HEK293T (cell line): ENCODE data around the gene PLOD2.
"Not testable (repeated sequence)": the region's sequence is repeated elsewhere in the genome, so short reads cannot be mapped to it uniquely, and the experiment has no call there.

Experiments used
- CTCF ChIA-PET: fragments of 350-600 bp; formaldehyde crosslinking; extraction: SDS; loops from one replicate; lab custom pipeline; 2021; ENCODE audit warnings: antibody characterized with exemption, inconsistent platforms; lab: Yijun Ruan, JAX
- POLR2A ChIA-PET: fragments of 350-600 bp; formaldehyde crosslinking; extraction: SDS; loops from one replicate; lab custom pipeline; 2020; ENCODE audit warnings: antibody characterized with exemption, inconsistent platforms; lab: Yijun Ruan, JAX
- DNase-seq: peaks from one replicate; pipeline ENCODE4 v3.0.0; 2012; ENCODE audit warnings: mixed read lengths; ENCODE audit errors: extremely low spot score
- ARNT ChIP-seq: fragments of 450-650 bp; IDR thresholded peaks from 2 replicates; pipeline ENCODE4 v1.6.1; 2017; ENCODE audit warnings: mild to moderate bottlenecking
- BHLHE40 ChIP-seq: fragments of 450-650 bp; IDR thresholded peaks from 2 replicates; pipeline ENCODE4 v1.6.1; 2016; ENCODE audit warnings: mild to moderate bottlenecking, moderate library complexity, borderline replicate concordance
- CTBP1 ChIP-seq: fragments of 450-650 bp; IDR thresholded peaks from 2 replicates; pipeline ENCODE4 v1.6.1; 2016; ENCODE audit warnings: borderline replicate concordance
- ELF4 ChIP-seq: fragments of 450-650 bp; IDR thresholded peaks from 2 replicates; pipeline ENCODE4 v1.6.1; 2017; ENCODE audit warnings: antibody characterized with exemption
- FOXA1 ChIP-seq: fragments of 450-650 bp; IDR thresholded peaks from 2 replicates; pipeline ENCODE4 v1.6.1; 2016; ENCODE audit warnings: mild to moderate bottlenecking
- FOXK2 ChIP-seq: fragments of 450-650 bp; IDR thresholded peaks from 2 replicates; pipeline ENCODE4 v1.6.1; 2016; ENCODE audit warnings: mild to moderate bottlenecking
- FOXM1 ChIP-seq: fragments of 450-650 bp; IDR thresholded peaks from 2 replicates; pipeline ENCODE4 v1.6.1; 2017; ENCODE audit warnings: mild to moderate bottlenecking, borderline replicate concordance
- HDGF ChIP-seq: fragments of 450-650 bp; IDR thresholded peaks from 2 replicates; pipeline ENCODE4 v1.6.1; 2017; ENCODE audit warnings: antibody characterized with exemption, borderline replicate concordance
- L3MBTL2 ChIP-seq: fragments of 450-650 bp; conservative IDR thresholded peaks from 2 replicates; pipeline ENCODE4 v1.6.1; 2016; ENCODE audit warnings: mild to moderate bottlenecking
- LEF1 ChIP-seq: fragments of 450-650 bp; IDR thresholded peaks from 2 replicates; pipeline ENCODE4 v1.6.1; 2017; ENCODE audit warnings: mild to moderate bottlenecking, borderline replicate concordance
- NFRKB ChIP-seq: fragments of 450-650 bp; IDR thresholded peaks from 2 replicates; pipeline ENCODE4 v1.6.1; 2016; ENCODE audit warnings: mild to moderate bottlenecking, moderate library complexity
- PKNOX1 ChIP-seq: fragments of 450-650 bp; IDR thresholded peaks from 2 replicates; pipeline ENCODE4 v1.6.1; 2016
- SP1 ChIP-seq: fragments of 450-650 bp; IDR thresholded peaks from 2 replicates; pipeline ENCODE4 v1.6.1; 2017
- SUZ12 ChIP-seq: fragments of 450-650 bp; IDR thresholded peaks from 2 replicates; pipeline ENCODE4 v1.6.1; 2016; ENCODE audit warnings: mild to moderate bottlenecking
- TARDBP ChIP-seq: fragments of 450-650 bp; IDR thresholded peaks from 2 replicates; pipeline ENCODE4 v1.6.1; 2016
- ZNF384 ChIP-seq: fragments of 450-650 bp; IDR thresholded peaks from 2 replicates; pipeline ENCODE4 v1.6.1; 2016

PLOD2 gene

DNA sequence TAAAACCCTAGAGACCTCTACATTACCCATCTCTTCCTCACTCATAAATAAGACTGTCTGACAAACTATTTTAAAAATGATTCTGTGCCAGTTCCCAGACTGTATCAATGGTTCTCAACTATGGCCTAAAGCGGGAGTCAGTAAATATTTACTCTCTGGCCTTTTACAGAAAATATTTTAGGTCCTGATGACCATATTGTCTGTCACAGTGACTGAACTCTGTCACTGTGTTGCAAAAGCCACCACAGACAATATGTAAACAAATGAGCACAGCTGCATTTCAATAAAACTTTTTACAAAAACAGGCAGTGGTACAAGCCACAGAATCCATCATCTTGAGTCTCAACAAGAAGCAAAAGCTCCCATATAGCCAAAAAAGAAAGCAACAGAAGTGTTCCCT lies 45.4 kb downstream of the PLOD2 start:
- TF ChIP-seq CTBP1 (no peak), FOXM1 (no peak), BHLHE40 (no peak), LEF1 (no peak), ARNT (no peak), HDGF (no peak), SP1 (no peak), PKNOX1 (no peak), TARDBP (no peak), ELF4 (no peak), SUZ12 (no peak), FOXK2 (no peak), L3MBTL2 (no peak), ZNF384 (no peak), NFRKB (no peak)
- DNase-seq, result no peak
- ChIA-PET POLR2A (no interaction called here), CTCF (no interaction called here)

- POLR2A ChIA-PET, CTCF ChIA-PET, DNase-seq: not testable (repeated sequence)
These were observed 47.2 kb downstream of the PLOD2 start for GRCh38 chr3:146113804-146114203.

GRCh38 chr3:146111337-146111736 lies 49.6 kb downstream of the PLOD2 start:
- ChIA-PET POLR2A (no interaction called here), CTCF (no interaction called here)
- no peak for DNase-seq
- no peak for TF ChIP-seq NFRKB
- TF ChIP-seq L3MBTL2, result no peak
- no peak for TF ChIP-seq HDGF
- TF ChIP-seq ARNT, result no peak
- TF ChIP-seq FOXM1, result no peak
- TF ChIP-seq ZNF384, result no peak
- TF ChIP-seq CTBP1, result no peak
- no peak for TF ChIP-seq LEF1
- TF ChIP-seq TARDBP, result no peak
- no peak for TF ChIP-seq SP1
- TF ChIP-seq BHLHE40, result no peak
- TF ChIP-seq ELF4, result no peak
- no peak for TF ChIP-seq FOXK2

- ChIA-PET POLR2A (no interaction called here), CTCF (no interaction called here)
- DNase-seq, result no peak
- no peak for TF ChIP-seq SUZ12
- no peak for TF ChIP-seq PKNOX1
- no peak for TF ChIP-seq ARNT
- no peak for TF ChIP-seq TARDBP
These were observed 50.8 kb downstream of the PLOD2 start for GRCh38 chr3:146110161-146110560.

GRCh38 chr3:146106986-146107385 lies 54.0 kb downstream of the PLOD2 start:
- no peak for DNase-seq
- POLR2A ChIA-PET, result no interaction called here
- CTCF ChIA-PET, result no interaction called here
- TF ChIP-seq ZNF384, result no peak
- TF ChIP-seq FOXA1, result no peak
- TF ChIP-seq L3MBTL2, result no peak
- no peak for TF ChIP-seq FOXK2
- TF ChIP-seq CTBP1, result no peak
- no peak for TF ChIP-seq ARNT
- no peak for TF ChIP-seq SUZ12
- TF ChIP-seq FOXM1, result no peak
- no peak for TF ChIP-seq PKNOX1
- no peak for TF ChIP-seq TARDBP
- TF ChIP-seq HDGF, result no peak
- TF ChIP-seq ELF4, result no peak
- TF ChIP-seq LEF1, result no peak
- no peak for TF ChIP-seq NFRKB
- no peak for TF ChIP-seq BHLHE40
- TF ChIP-seq SP1, result no peak

DNA sequence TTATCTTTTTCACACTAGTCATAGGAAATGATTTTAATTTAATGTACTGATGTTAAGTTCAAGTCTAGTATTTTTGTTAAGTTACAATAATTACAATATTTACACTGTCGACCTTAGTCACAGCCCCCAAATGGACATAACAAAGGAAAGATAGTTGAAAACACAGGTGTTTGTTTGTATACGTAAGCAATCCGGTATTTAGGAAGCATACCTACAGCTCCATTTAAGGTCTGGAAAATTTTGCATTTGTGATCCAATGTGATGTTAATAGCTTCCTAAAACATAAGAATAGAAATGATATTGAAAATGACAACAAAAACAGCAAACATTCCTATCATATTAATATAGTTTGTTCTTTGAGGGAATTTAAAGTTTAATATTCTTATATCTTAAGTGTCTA lies 56.9 kb downstream of the PLOD2 start:
- CTCF ChIA-PET, result no interaction called here
- no peak for DNase-seq
- no peak for TF ChIP-seq HDGF
- no peak for TF ChIP-seq FOXK2
- TF ChIP-seq ZNF384, result no peak
- TF ChIP-seq FOXA1, result no peak
- TF ChIP-seq FOXM1, result no peak
- no peak for TF ChIP-seq CTBP1
- no peak for TF ChIP-seq SUZ12
- TF ChIP-seq ELF4, result no peak
- TF ChIP-seq LEF1, result no peak
- TF ChIP-seq ARNT, result no peak
- TF ChIP-seq NFRKB, result no peak
- TF ChIP-seq L3MBTL2, result no peak
- TF ChIP-seq TARDBP, result no peak
- no peak for TF ChIP-seq SP1
- TF ChIP-seq PKNOX1, result no peak
- no peak for TF ChIP-seq BHLHE40
- POLR2A ChIA-PET, result no interaction called here
